HCT116 (cell line): ENCODE results near the gene ERC1. TPM values are rescaled to one million over a fixed set of nuclear protein-coding genes. Genes with fewer than 3 reads are reported as not detected.

Experiments
- ATAC-seq: fragments of 200-7000 bp; cut with Tn5 transposase; 2 replicates; pipeline ENCODE4 v1.9.1; 2020; ENCODE audit warnings: mild to moderate bottlenecking, moderate library complexity
- BruUV-seq: library from RNA; stranded (reverse); fragments of 400-500 nt; replicated peaks from 2 replicates; lab custom pipeline; 2021; lab: Mats Ljungman, UMichigan
- CTCF ChIA-PET: fragments of 300-600 bp; sonication (Branson Sonifier 250); formaldehyde crosslinking; loops from one replicate; lab custom pipeline; 2021; ENCODE audit warnings: antibody characterized with exemption; lab: Charles Lee
- POLR2A ChIA-PET: fragments of 300-600, 350-600 bp; sonication (Branson Sonifier 250); formaldehyde crosslinking; loops from one replicate; lab custom pipeline; 2021; ENCODE audit warnings: antibody characterized with exemption; lab: Charles Lee
- RAD21 ChIA-PET, 2 experiments: fragments of 300-600 bp; sonication (Branson Sonifier 250); formaldehyde crosslinking; loops; one replicate each; lab custom pipeline; 2023; ENCODE audit warnings: low total read pairs in 2 of 2; ENCODE audit not compliant: uncharacterized antibody in 2 of 2, unreplicated experiment in 2 of 2, low non-redundant PET in 1 of 2; lab: Charles Lee
- DNase-seq: peaks from one replicate; pipeline ENCODE4 v3.0.0-alpha.2; 2010; ENCODE audit warnings: low read depth, low spot score
- H2AFZ ChIP-seq: fragments of 200-600 bp; shearing (Covaris generic), sonication (generic); 2 replicates; pipeline ENCODE4 v1.6.1; 2017; ENCODE audit warnings: low read depth, mixed run types, mixed read lengths, antibody characterized with exemption, low read length; ENCODE audit not compliant: poor library complexity, severe bottlenecking
- H3K27ac ChIP-seq: 2 replicates; pipeline ENCODE4 v1.5.1; 2012; ENCODE audit warnings: low read depth, low read length
- H3K27me3 ChIP-seq: fragments of 200-600 bp; sonication (generic); 2 replicates; pipeline ENCODE4 v1.6.1; 2016; ENCODE audit warnings: mixed run types, low read length, mixed read lengths; ENCODE audit not compliant: insufficient read depth
- H3K36me3 ChIP-seq, 2 experiments: fragments of 200-500 bp in 1 of 2; fragments of 200-600 bp in 1 of 2; sonication (Bioruptor generic) in 1 of 2; sonication (generic) in 1 of 2; 2 replicates each; pipeline versions ENCODE4 v1.5.1 to v1.6.1; 2014 to 2016; ENCODE audit warnings: low read length in 2 of 2, inconsistent platforms in 1 of 2, mixed read lengths in 1 of 2, mixed run types in 1 of 2; ENCODE audit not compliant: insufficient read depth in 2 of 2, control insufficient read depth in 1 of 2
- H3K4me1 ChIP-seq, 2 experiments: fragments of 200-600 bp in 1 of 2; sonication (generic) in 1 of 2; 2 replicates each; pipeline versions ENCODE4 v1.5.1 to v1.6.1; 2012 to 2017; ENCODE audit warnings: low read length in 2 of 2, inconsistent platforms in 1 of 2, mild to moderate bottlenecking in 1 of 2, mixed read lengths in 1 of 2, mixed run types in 1 of 2, moderate library complexity in 1 of 2; ENCODE audit not compliant: insufficient read depth in 2 of 2, control insufficient read depth in 1 of 2
- H3K4me2 ChIP-seq: fragments of 200-600 bp; sonication (generic); 2 replicates; pipeline ENCODE4 v1.6.1; 2017; ENCODE audit warnings: mixed run types, low read length, mixed read lengths
- H3K4me3 ChIP-seq, 2 experiments: fragments of 200-600 bp in 1 of 2; sonication (generic) in 1 of 2; replicated peaks in 1 of 2; 2 replicates each; pipeline ENCODE4 v1.5.1; 2011 to 2016; ENCODE audit warnings: low read length in 2 of 2, control low read depth in 1 of 2, low read depth in 1 of 2, mild to moderate bottlenecking in 1 of 2, mixed read lengths in 1 of 2, mixed run types in 1 of 2
- H3K79me2 ChIP-seq: fragments of 200-600 bp; sonication (generic); 2 replicates; pipeline ENCODE4 v1.6.1; 2017; ENCODE audit warnings: mild to moderate bottlenecking, mixed run types, low read length, moderate library complexity, mixed read lengths; ENCODE audit not compliant: insufficient read depth
- H3K9ac ChIP-seq: fragments of 200-600 bp; sonication (generic); 2 replicates; pipeline ENCODE4 v1.6.1; 2016; ENCODE audit warnings: low read length, mixed read lengths
- H3K9me2 ChIP-seq: fragments of 200-600 bp; sonication (generic), shearing (Covaris generic); 2 replicates; pipeline ENCODE4 v1.6.1; 2017; ENCODE audit warnings: mixed run types, mild to moderate bottlenecking, moderate library complexity; ENCODE audit not compliant: insufficient read depth
- H3K9me3 ChIP-seq, 2 experiments: fragments of 200-500 bp in 1 of 2; fragments of 200-600 bp in 1 of 2; sonication (Bioruptor generic) in 1 of 2; sonication (generic) in 1 of 2; 2 replicates each; pipeline ENCODE4 v1.6.1; 2014 to 2017; ENCODE audit warnings: low read length in 2 of 2, mixed read lengths in 2 of 2, inconsistent platforms in 1 of 2, low read depth in 1 of 2, mild to moderate bottlenecking in 1 of 2, mixed run types in 1 of 2, moderate library complexity in 1 of 2; ENCODE audit not compliant: control insufficient read depth in 1 of 2, insufficient read depth in 1 of 2
- H4K20me1 ChIP-seq: fragments of 200-600 bp; sonication (generic), shearing (Covaris generic); 2 replicates; pipeline ENCODE4 v1.6.1; 2017; ENCODE audit warnings: mixed run types, mild to moderate bottlenecking, moderate library complexity; ENCODE audit not compliant: insufficient read depth
- ATF3 ChIP-seq: IDR thresholded peaks from 2 replicates; pipeline ENCODE4 v1.6.1; 2012
- CEBPB ChIP-seq: IDR thresholded peaks from 2 replicates; pipeline ENCODE4 v1.6.1; 2012; ENCODE audit warnings: low read depth
- EGR1 ChIP-seq: IDR thresholded peaks from 2 replicates; pipeline ENCODE4 v1.6.1; 2012; ENCODE audit warnings: low read depth
- POLR2A ChIP-seq: IDR thresholded peaks from 2 replicates; pipeline ENCODE4 v1.7.0; 2011; ENCODE audit warnings: borderline replicate concordance; ENCODE audit not compliant: insufficient read depth, insufficient read length; ENCODE audit errors: extremely low read depth
- REST ChIP-seq: IDR thresholded peaks from 2 replicates; pipeline ENCODE4 v1.6.1; 2012; ENCODE audit warnings: low read depth
- SP1 ChIP-seq: IDR thresholded peaks from 2 replicates; pipeline ENCODE4 v1.6.1; 2012; ENCODE audit warnings: low read depth
- TCF7L2 ChIP-seq: IDR thresholded peaks from 2 replicates; pipeline ENCODE4 v1.7.0; 2011; ENCODE audit warnings: borderline replicate concordance, inconsistent platforms; ENCODE audit not compliant: insufficient read depth, insufficient read length; ENCODE audit errors: extremely low read depth
- YY1 ChIP-seq: IDR thresholded peaks from 2 replicates; pipeline ENCODE4 v1.6.1; 2011; ENCODE audit warnings: low read length, low read depth, moderate library complexity, mild to moderate bottlenecking; ENCODE audit not compliant: insufficient replicate concordance; ENCODE audit errors: extremely low read depth
- ZFX ChIP-seq: fragments of 450-650 bp; IDR thresholded peaks from 2 replicates; pipeline ENCODE4 v1.6.1; 2017
- ZNF274 ChIP-seq: fragments of 200-500 bp; sonication (Bioruptor generic); IDR thresholded peaks from 2 replicates; pipeline ENCODE4 v1.6.1; 2014; ENCODE audit warnings: mild to moderate bottlenecking, low read depth, low read length, inconsistent platforms
- intact Hi-C: fragments of 100-400 bp; cut with micrococcal nuclease; formaldehyde crosslinking; loops from 2 replicates; pipeline ENCODE4 v1.10.0; 2022
- total RNA-seq: library from RNA; stranded (reverse); gene quantifications from one replicate; pipeline ENCODE4 v1.2.1, GENCODE V29; 2021; ENCODE audit not compliant: unreplicated experiment
- TF ChIP-seq, protein P1 (sequence below): IDR thresholded peaks from 2 replicates; pipeline ENCODE4 v1.6.1; 2011; ENCODE audit warnings: mild to moderate bottlenecking, low read length, moderate library complexity; ENCODE audit not compliant: insufficient replicate concordance; ENCODE audit errors: extremely low read depth
- TF ChIP-seq, protein P2 (sequence below), 3 experiments: fragments of 200-600 bp in 1 of 3; sonication (generic) in 1 of 3; IDR thresholded peaks in 2 of 3; conservative IDR thresholded peaks in 1 of 3; 2 replicates each; pipeline ENCODE4 v1.5.1; 2012 to 2017; ENCODE audit warnings: low read depth in 2 of 3, low read length in 2 of 3, antibody characterized with exemption in 1 of 3, borderline replicate concordance in 1 of 3, control low read depth in 1 of 3, mild to moderate bottlenecking in 1 of 3, mixed read lengths in 1 of 3, mixed run types in 1 of 3, moderate library complexity in 1 of 3; ENCODE audit not compliant: insufficient read depth in 1 of 3

ERC1 gene
- total RNA-seq, 1 experiment from 2014 or later, result 41.9 TPM

GRCh38 chr12:1436015-1436414 is 445.0 kb downstream of the ERC1 start:
- Histone ChIP-seq H3K9ac (no peak overlapping the region), H3K79me2 (no peaks in the 10 kb centered on the region), H3K27ac (no peak overlapping the region), H4K20me1 (no peaks in the 10 kb centered on the region), H3K27me3 (no peaks in the 10 kb centered on the region), H3K36me3 (no peaks in the 10 kb centered on the region), H3K4me2 (no peak overlapping the region), H3K4me1 (no peaks in the 10 kb centered on the region), H2AFZ (no peak overlapping the region), H3K4me3 (no peak overlapping the region), H3K9me3 (no peaks in the 10 kb centered on the region), H3K9me2 (no peaks in the 10 kb centered on the region)
- ChIA-PET RAD21 (no interaction called here), POLR2A (no interaction called here), CTCF (no interaction called here)
- no TSS peak for BruUV-seq
- intact Hi-C loops, result no loop called here
- DNase-seq (no peak), ATAC-seq (no peak)
- TF ChIP-seq REST (no peak), ZFX (no peak), SP1 (no peak)

DNA sequence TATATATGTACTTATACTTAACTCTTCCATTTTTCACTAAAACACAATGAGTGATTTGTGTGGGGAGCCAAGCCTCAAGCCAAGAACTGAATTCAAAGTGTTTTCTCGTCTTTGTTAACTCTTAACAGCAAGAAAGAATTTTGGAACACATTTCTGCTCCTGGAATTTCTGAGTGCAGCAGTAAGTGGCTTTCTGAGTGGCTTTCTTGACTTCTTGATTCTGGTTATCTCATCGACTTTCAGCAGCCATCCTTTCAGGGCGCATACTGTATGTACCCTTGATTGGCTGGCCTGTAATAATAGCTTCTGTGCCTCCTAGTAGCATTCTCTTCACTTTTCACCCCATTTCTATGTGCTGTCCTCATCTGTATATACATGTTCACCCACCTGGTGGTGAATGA is 446.0 kb downstream of the ERC1 start:
- Histone ChIP-seq H2AFZ (no peak overlapping the region), H4K20me1 (no peaks in the 10 kb centered on the region), H3K27ac (no peak overlapping the region), H3K9ac (no peak overlapping the region), H3K4me2 (no peak overlapping the region), H3K9me2 (no peaks in the 10 kb centered on the region), H3K36me3 (no peaks in the 10 kb centered on the region), H3K27me3 (no peaks in the 10 kb centered on the region), H3K79me2 (no peaks in the 10 kb centered on the region), H3K9me3 (no peaks in the 10 kb centered on the region), H3K4me1 (no peaks in the 10 kb centered on the region), H3K4me3 (no peak overlapping the region)
- DNase-seq (no peak), ATAC-seq (no peak)
- no TSS peak for BruUV-seq
- ChIA-PET RAD21 (no interaction called here), POLR2A (no interaction called here), CTCF (no interaction called here)
- intact Hi-C loops, result no loop called here
- TF ChIP-seq, protein P1, sequence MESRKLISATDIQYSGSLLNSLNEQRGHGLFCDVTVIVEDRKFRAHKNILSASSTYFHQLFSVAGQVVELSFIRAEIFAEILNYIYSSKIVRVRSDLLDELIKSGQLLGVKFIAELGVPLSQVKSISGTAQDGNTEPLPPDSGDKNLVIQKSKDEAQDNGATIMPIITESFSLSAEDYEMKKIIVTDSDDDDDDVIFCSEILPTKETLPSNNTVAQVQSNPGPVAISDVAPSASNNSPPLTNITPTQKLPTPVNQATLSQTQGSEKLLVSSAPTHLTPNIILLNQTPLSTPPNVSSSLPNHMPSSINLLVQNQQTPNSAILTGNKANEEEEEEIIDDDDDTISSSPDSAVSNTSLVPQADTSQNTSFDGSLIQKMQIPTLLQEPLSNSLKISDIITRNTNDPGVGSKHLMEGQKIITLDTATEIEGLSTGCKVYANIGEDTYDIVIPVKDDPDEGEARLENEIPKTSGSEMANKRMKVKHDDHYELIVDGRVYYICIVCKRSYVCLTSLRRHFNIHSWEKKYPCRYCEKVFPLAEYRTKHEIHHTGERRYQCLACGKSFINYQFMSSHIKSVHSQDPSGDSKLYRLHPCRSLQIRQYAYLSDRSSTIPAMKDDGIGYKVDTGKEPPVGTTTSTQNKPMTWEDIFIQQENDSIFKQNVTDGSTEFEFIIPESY, result no peak
- no peak for TF ChIP-seq POLR2A
- no peak for TF ChIP-seq YY1
- TF ChIP-seq, protein P2, sequence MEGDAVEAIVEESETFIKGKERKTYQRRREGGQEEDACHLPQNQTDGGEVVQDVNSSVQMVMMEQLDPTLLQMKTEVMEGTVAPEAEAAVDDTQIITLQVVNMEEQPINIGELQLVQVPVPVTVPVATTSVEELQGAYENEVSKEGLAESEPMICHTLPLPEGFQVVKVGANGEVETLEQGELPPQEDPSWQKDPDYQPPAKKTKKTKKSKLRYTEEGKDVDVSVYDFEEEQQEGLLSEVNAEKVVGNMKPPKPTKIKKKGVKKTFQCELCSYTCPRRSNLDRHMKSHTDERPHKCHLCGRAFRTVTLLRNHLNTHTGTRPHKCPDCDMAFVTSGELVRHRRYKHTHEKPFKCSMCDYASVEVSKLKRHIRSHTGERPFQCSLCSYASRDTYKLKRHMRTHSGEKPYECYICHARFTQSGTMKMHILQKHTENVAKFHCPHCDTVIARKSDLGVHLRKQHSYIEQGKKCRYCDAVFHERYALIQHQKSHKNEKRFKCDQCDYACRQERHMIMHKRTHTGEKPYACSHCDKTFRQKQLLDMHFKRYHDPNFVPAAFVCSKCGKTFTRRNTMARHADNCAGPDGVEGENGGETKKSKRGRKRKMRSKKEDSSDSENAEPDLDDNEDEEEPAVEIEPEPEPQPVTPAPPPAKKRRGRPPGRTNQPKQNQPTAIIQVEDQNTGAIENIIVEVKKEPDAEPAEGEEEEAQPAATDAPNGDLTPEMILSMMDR (IDR thresholded peaks at IDR 0.05 in 2 of 3, conservative IDR thresholded peaks at IDR 0.05 in 1 of 3; ENCODE audit: borderline replicate concordance in 1 of 3, insufficient read depth in 1 of 3, low read depth in 2 of 3, low read length in 2 of 3), result no peak
- TF ChIP-seq ZFX, result no peak
- no peak for TF ChIP-seq EGR1
- TF ChIP-seq CEBPB, result no peak
- TF ChIP-seq TCF7L2, result no peak
- TF ChIP-seq ZNF274, result no peak
- TF ChIP-seq ATF3, result no peak
